ENCODE results near the gene RBM7. TPM values are rescaled to one million over a fixed set of nuclear protein-coding genes. Genes with fewer than 3 reads are reported as not detected.
A peak's percentile ranks its signal among the peaks of the same experiment; 100 is the strongest.

RBM7 gene
- total RNA-seq, result 27.4 to 37.6 TPM (median 37.1 TPM) in 3 replicates
- long read RNA-seq, full-length matches to known transcripts, result 68 of 70 reads
- long read RNA-seq, partial matches to known transcripts, result 0 of 70 reads
- long read RNA-seq, other reads (novel, unspliced or antisense), result 2 of 70 reads

GRCh38 chr11:114400216-114400914 lies at the start of gene RBM7, which contains the start of gene C11orf71:
RBM7 (plus strand) TSS chr11:114400666; CDS start chr11:114400672, 6 bp downstream.
C11orf71 (minus strand) TSS chr11:114400511; CDS start chr11:114400331, 180 bp downstream.
- Mint-ChIP-seq H3K27me3 (ENCODE audit: low read depth) (no peaks in the 10 kb centered on the region), H3K4me1 (ENCODE audit: low read depth) (peaks cover 44% of the 10 kb centered on the region), H3K27ac (ENCODE audit: unreplicated experiment) (peak within 1 kb of the TSS; percentile 100), H3K36me3 (ENCODE audit: low read depth) (peaks cover 10% of the 10 kb centered on the region), H3K4me3 (ENCODE audit: unreplicated experiment) (peak within 1 kb of the TSS; percentile 98), H3K9me3 (ENCODE audit: low read depth) (no peaks in the 10 kb centered on the region)
- DNase-seq (ENCODE audit: low spot score), result peak; percentile 98
- TF ChIP-seq CTCF (IDR thresholded peaks at IDR 0.05), result peak; percentile 42

GRCh38 chr11:114353443-114353842 lies 47.0 kb upstream of the RBM7 start:
- peak overlapping the region; percentile 57 for H3K27ac Mint-ChIP-seq (ENCODE audit: unreplicated experiment)
- peaks cover 18% of the 10 kb centered on the region for H3K4me1 Mint-ChIP-seq (ENCODE audit: low read depth)
- no peaks in the 10 kb centered on the region for H3K36me3 Mint-ChIP-seq (ENCODE audit: low read depth)
- no peak for DNase-seq (ENCODE audit: low spot score)
- no peak for TF ChIP-seq CTCF (IDR thresholded peaks at IDR 0.05)
- H3K27me3 Mint-ChIP-seq (ENCODE audit: low read depth), result no peaks in the 10 kb centered on the region
- no peak overlapping the region for H3K4me3 Mint-ChIP-seq (ENCODE audit: unreplicated experiment)
- H3K9me3 Mint-ChIP-seq (ENCODE audit: low read depth), result no peaks in the 10 kb centered on the region

GRCh38 chr11:114354076-114354475 lies 46.4 kb upstream of the RBM7 start:
- H3K4me3 Mint-ChIP-seq (ENCODE audit: unreplicated experiment), result no peak overlapping the region
- H3K9me3 Mint-ChIP-seq (ENCODE audit: low read depth), result no peaks in the 10 kb centered on the region
- no peaks in the 10 kb centered on the region for H3K27me3 Mint-ChIP-seq (ENCODE audit: low read depth)
- H3K4me1 Mint-ChIP-seq (ENCODE audit: low read depth), result peaks cover 22% of the 10 kb centered on the region
- H3K27ac Mint-ChIP-seq (ENCODE audit: unreplicated experiment), result peak overlapping the region; percentile 72
- no peak for TF ChIP-seq CTCF (IDR thresholded peaks at IDR 0.05)
- H3K36me3 Mint-ChIP-seq (ENCODE audit: low read depth), result no peaks in the 10 kb centered on the region
- no peak for DNase-seq (ENCODE audit: low spot score)

GRCh38 chr11:114358716-114359115 lies 41.8 kb upstream of the RBM7 start:
- H3K4me3 Mint-ChIP-seq (ENCODE audit: unreplicated experiment), result no peak overlapping the region
- H3K36me3 Mint-ChIP-seq (ENCODE audit: low read depth), result no peaks in the 10 kb centered on the region
- H3K4me1 Mint-ChIP-seq (ENCODE audit: low read depth), result peaks cover 23% of the 10 kb centered on the region
- DNase-seq (ENCODE audit: low spot score), result no peak
- H3K27ac Mint-ChIP-seq (ENCODE audit: unreplicated experiment), result no peak overlapping the region
- no peaks in the 10 kb centered on the region for H3K9me3 Mint-ChIP-seq (ENCODE audit: low read depth)
- no peaks in the 10 kb centered on the region for H3K27me3 Mint-ChIP-seq (ENCODE audit: low read depth)
- TF ChIP-seq CTCF (IDR thresholded peaks at IDR 0.05), result no peak

GRCh38 chr11:114359342-114359741 lies 41.1 kb upstream of the RBM7 start:
- no peaks in the 10 kb centered on the region for H3K36me3 Mint-ChIP-seq (ENCODE audit: low read depth)
- H3K27me3 Mint-ChIP-seq (ENCODE audit: low read depth), result no peaks in the 10 kb centered on the region
- no peak for TF ChIP-seq CTCF (IDR thresholded peaks at IDR 0.05)
- H3K9me3 Mint-ChIP-seq (ENCODE audit: low read depth), result no peaks in the 10 kb centered on the region
- no peak for DNase-seq (ENCODE audit: low spot score)
- no peak overlapping the region for H3K4me3 Mint-ChIP-seq (ENCODE audit: unreplicated experiment)
- H3K4me1 Mint-ChIP-seq (ENCODE audit: low read depth), result peaks cover 16% of the 10 kb centered on the region
- no peak overlapping the region for H3K27ac Mint-ChIP-seq (ENCODE audit: unreplicated experiment)
